GM19240 (cell line): Measurements from ENCODE around the gene SPRR2E.
"Not testable (repeated sequence)": the region's sequence is repeated elsewhere in the genome, so short reads cannot be mapped to it uniquely, and the experiment has no call there.

Experiments used
- DNase-seq: peaks from one replicate; pipeline ENCODE4 v3.0.0; 2011; ENCODE audit warnings: low spot score; ENCODE audit not compliant: insufficient read length

The SPRR2E gene

GRCh38 chr1:153094426-153094825, at the start of gene SPRR2E:
Gene SPRR2E (minus strand): TSS chr1:153094526. CDS start chr1:153093751, 775 bp downstream.
- no peak for DNase-seq

GRCh38 chr1:153141377-153141776, 47.1 kb upstream of the SPRR2E start:
- no peak for DNase-seq

GRCh38 chr1:153140484-153140883, 46.2 kb upstream of the SPRR2E start:
- DNase-seq, result no peak

GRCh38 chr1:153133743-153134142, 39.4 kb upstream of the SPRR2E start:
- no peak for DNase-seq

- DNase-seq, result no peak
Observed at GRCh38 chr1:153133267-153133666, 38.9 kb upstream of the SPRR2E start.

GRCh38 chr1:153128688-153129087, 34.4 kb upstream of the SPRR2E start:
- not testable (repeated sequence) for DNase-seq

- no peak for DNase-seq
Observed at GRCh38 chr1:153127296-153127695, 33.0 kb upstream of the SPRR2E start.

GRCh38 chr1:153125536-153125935, 31.2 kb upstream of the SPRR2E start:
- no peak for DNase-seq

GRCh38 chr1:153123793-153124192, 29.5 kb upstream of the SPRR2E start:
- DNase-seq, result not testable (repeated sequence)

GRCh38 chr1:153122831-153123421, 28.6 kb upstream of the SPRR2E start:
- DNase-seq, result no peak

- no peak for DNase-seq
Observed at GRCh38 chr1:153120945-153121344, 26.6 kb upstream of the SPRR2E start.

- DNase-seq, result no peak
Observed at GRCh38 chr1:153119491-153119971, 25.2 kb upstream of the SPRR2E start.

GRCh38 chr1:153115264-153115663, 20.9 kb upstream of the SPRR2E start:
- not testable (repeated sequence) for DNase-seq

GRCh38 chr1:153113416-153113815, 19.1 kb upstream of the SPRR2E start, which contains the start of gene SPRR2F:
Gene SPRR2F (minus strand): TSS chr1:153113516. CDS start chr1:153112733, 783 bp downstream.
- DNase-seq, result no peak

- DNase-seq, result not testable (repeated sequence)
Observed at GRCh38 chr1:153112454-153112853, 18.1 kb upstream of the SPRR2E start.

- DNase-seq, result no peak
Observed at GRCh38 chr1:153100245-153100644, 5.9 kb upstream of the SPRR2E start.

- DNase-seq, result no peak
Observed at GRCh38 chr1:153099461-153100045, 5.2 kb upstream of the SPRR2E start.

GRCh38 chr1:153095764-153096163, 1.4 kb upstream of the SPRR2E start:
- DNase-seq, result no peak

GRCh38 chr1:153087652-153088051, 6.7 kb downstream of the SPRR2E start:
- DNase-seq, result no peak

GRCh38 chr1:153081736-153082135, 12.6 kb downstream of the SPRR2E start:
- no peak for DNase-seq

- DNase-seq, result no peak
Observed at GRCh38 chr1:153072806-153073726, 21.3 kb downstream of the SPRR2E start.

GRCh38 chr1:153071511-153071910, 22.8 kb downstream of the SPRR2E start, which contains the start of gene SPRR2B:
Gene SPRR2B (minus strand): TSS chr1:153071611. CDS start chr1:153070839, 772 bp downstream.
- no peak for DNase-seq
